ENCODE measurements around the gene TNRC6A.

The TNRC6A gene

DNA sequence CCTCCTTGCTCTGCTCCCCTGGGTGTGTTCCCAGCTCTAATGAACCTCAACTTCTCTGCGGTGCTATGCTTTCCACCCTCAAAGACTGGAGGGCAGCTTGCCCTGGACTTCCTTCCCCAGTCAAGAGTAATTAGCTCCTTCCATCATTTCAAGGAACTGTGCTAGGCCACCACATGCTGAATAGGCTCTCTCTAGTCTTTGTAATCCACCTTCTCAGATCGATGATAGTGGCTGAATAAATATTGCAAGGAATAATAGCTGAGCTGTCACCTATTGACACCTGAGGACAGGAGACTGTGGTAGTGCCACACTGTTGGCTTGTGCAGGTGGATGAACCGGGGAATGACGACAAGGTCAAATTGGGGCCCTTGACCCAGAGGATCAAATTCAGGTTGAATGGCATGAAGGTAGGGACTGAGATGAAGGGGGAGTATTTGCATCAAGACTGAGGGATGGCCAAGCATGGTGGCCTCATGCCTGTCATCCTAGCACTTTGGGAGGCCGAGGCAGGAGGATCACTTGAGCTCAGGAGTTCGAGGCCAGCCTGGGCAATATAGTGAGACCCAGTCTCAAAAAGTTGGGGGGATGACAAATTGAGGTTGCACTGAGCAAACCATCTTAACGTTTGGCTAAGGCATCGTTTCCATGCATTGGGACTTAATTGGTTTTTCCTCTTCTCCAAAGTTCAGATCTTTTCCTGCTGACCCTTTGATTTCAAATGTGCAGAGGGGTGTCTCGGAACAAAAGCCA, 97.5 kb downstream of the TNRC6A start:
- H3K4me3 Mint-ChIP-seq: no peak overlapping the region
- peak overlapping the region in 1 of 3 experiments; percentile 45 for H3K27ac Mint-ChIP-seq
- H3K36me3 Mint-ChIP-seq (ENCODE audit: low read depth): peaks cover 48% of the 10 kb centered on the region
- H3K9me3 Mint-ChIP-seq: no peaks in the 10 kb centered on the region
- no peaks in the 10 kb centered on the region for H3K27me3 Mint-ChIP-seq (ENCODE audit: low read depth)
- H3K4me1 Mint-ChIP-seq: no peaks in the 10 kb centered on the region
- TF ChIP-seq, protein P1, sequence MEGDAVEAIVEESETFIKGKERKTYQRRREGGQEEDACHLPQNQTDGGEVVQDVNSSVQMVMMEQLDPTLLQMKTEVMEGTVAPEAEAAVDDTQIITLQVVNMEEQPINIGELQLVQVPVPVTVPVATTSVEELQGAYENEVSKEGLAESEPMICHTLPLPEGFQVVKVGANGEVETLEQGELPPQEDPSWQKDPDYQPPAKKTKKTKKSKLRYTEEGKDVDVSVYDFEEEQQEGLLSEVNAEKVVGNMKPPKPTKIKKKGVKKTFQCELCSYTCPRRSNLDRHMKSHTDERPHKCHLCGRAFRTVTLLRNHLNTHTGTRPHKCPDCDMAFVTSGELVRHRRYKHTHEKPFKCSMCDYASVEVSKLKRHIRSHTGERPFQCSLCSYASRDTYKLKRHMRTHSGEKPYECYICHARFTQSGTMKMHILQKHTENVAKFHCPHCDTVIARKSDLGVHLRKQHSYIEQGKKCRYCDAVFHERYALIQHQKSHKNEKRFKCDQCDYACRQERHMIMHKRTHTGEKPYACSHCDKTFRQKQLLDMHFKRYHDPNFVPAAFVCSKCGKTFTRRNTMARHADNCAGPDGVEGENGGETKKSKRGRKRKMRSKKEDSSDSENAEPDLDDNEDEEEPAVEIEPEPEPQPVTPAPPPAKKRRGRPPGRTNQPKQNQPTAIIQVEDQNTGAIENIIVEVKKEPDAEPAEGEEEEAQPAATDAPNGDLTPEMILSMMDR (IDR thresholded peaks at IDR 0.05; ENCODE audit: unreplicated experiment in 3 of 3): no peak

DNA sequence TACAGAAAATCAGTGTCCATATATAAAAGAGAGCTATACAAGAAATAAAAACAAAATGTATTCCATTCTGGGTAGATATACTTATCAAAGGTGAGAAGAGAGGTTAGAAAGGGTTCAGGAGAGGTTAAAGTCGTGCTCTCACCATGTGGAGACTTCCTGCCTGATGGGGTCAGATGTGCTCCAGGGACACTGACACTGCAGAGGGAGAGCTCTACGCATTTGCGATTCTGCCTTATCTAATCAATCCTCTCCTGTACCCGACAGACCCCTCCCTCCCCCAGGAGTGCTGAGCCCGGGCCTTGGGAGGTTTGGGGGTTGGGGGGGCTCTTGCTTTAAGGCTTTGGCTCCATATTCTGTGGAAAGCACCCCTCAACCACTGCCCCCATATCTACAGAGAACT, 99.7 kb downstream of the TNRC6A start:
- H3K9me3 Mint-ChIP-seq: no peaks in the 10 kb centered on the region
- no peaks in the 10 kb centered on the region for H3K27me3 Mint-ChIP-seq (ENCODE audit: low read depth)
- no peak overlapping the region for H3K27ac Mint-ChIP-seq
- H3K4me1 Mint-ChIP-seq: no peaks in the 10 kb centered on the region
- peaks cover 28% of the 10 kb centered on the region for H3K36me3 Mint-ChIP-seq (ENCODE audit: low read depth)
- TF ChIP-seq, protein P1 (IDR thresholded peaks at IDR 0.05; ENCODE audit: unreplicated experiment in 3 of 3): no peak
- H3K4me3 Mint-ChIP-seq: no peak overlapping the region

DNA sequence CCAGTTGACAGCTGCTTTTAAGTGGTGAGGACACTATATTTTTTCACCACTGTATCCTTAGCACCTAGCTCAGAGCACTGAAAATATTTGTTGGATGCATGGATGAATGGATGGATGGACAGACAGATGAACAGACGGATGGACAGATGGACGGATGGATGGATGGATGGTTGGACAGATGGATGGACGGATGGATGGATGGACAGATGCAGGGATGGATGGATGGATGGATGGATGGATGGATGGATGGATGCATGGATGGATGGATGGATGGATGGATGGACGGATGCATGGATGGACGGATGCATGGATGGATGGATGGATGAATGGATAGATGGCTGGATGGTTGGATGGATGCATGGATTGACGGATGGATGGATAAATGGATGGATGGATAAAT, 103.9 kb downstream of the TNRC6A start:
- Mint-ChIP-seq H3K36me3 (ENCODE audit: low read depth) (no peaks in the 10 kb centered on the region), H3K9me3 (no peaks in the 10 kb centered on the region), H3K27ac (no peak overlapping the region), H3K4me1 (no peaks in the 10 kb centered on the region), H3K4me3 (no peak overlapping the region), H3K27me3 (ENCODE audit: low read depth) (no peaks in the 10 kb centered on the region)
- TF ChIP-seq, protein P1 (IDR thresholded peaks at IDR 0.05; ENCODE audit: unreplicated experiment in 3 of 3): no peak

DNA sequence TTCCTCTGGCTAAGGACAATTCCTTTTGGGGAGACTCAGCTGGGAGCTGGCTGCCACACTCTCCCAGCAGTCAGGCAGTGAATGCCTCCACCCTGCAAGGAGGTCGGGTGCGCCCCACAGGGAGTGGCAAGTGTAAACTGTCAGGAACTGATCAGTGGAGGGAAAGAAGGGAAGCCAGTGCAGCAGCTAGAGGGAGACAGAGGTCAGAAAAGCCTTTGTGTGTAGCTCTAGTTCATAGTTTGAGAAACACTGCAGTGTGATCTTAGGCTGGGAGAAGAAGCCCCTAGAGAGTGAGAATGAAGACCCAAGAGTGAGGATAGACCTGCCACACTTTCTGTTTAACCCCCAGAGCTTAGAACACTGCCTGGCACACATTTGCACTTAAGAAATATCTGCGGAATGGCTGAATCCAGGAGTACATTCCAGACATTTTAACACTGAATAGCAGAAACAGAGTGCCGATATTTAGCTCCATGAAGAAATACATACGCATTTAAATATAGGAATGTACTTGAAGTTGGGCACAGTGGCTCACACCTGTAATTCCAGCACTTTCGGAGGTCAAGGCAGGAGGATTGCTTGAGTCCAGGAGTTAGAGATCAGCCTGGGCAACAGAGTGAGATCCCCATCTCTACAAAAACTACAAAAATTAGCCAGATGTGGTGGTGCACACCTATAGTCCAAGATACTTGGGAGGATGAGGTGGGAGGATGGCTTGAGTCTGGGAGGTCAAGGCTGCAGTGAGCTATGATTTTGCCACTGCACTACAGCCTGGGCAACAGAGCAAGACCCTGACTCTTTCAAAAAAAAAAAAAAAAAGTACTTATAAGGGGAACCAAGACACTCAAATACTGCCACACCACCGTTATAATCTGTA, 105.2 kb downstream of the TNRC6A start:
- TF ChIP-seq, protein P1 (IDR thresholded peaks at IDR 0.05; ENCODE audit: unreplicated experiment in 3 of 3): peak in 2 of 3 experiments; percentile 31 to 43
- Mint-ChIP-seq H3K4me1 (no peaks in the 10 kb centered on the region), H3K27ac (no peak overlapping the region), H3K9me3 (no peaks in the 10 kb centered on the region), H3K4me3 (no peak overlapping the region), H3K27me3 (ENCODE audit: low read depth) (no peaks in the 10 kb centered on the region), H3K36me3 (ENCODE audit: low read depth) (no peaks in the 10 kb centered on the region)

DNA sequence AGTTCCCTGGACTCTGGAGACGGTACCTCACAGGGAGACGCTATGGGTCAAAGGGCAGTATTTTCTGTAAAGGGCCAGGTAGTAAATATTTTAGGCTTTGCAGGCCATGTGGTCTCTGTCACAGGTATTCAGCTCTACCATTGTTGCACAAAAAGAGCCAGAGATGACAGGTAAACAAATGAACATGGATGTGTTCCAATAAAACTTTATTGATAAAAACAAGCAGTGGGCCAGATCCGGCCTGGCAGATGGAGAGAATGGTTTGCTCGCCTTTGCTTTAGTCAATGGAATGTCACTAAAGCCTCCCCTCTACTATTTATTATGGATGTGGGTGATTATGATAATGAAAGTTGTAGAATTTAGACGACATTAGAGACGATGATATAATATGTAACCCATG, 107.4 kb downstream of the TNRC6A start:
- Mint-ChIP-seq H3K4me1 (no peaks in the 10 kb centered on the region), H3K4me3 (no peak overlapping the region), H3K36me3 (ENCODE audit: low read depth) (no peaks in the 10 kb centered on the region), H3K27me3 (ENCODE audit: low read depth) (no peaks in the 10 kb centered on the region), H3K9me3 (no peaks in the 10 kb centered on the region), H3K27ac (no peak overlapping the region)
- TF ChIP-seq, protein P1 (IDR thresholded peaks at IDR 0.05; ENCODE audit: unreplicated experiment in 3 of 3): no peak
